Stromal cell of bone marrow (primary cell): ENCODE results near the gene SH3RF1.

ENCODE experiments used
- DNase-seq: peaks from one replicate; pipeline ENCODE4 v3.0.0-alpha.2; 2012; ENCODE audit warnings: low read depth

The SH3RF1 gene

GRCh38 chr4:169064296-169064695 is 206.5 kb downstream of the SH3RF1 start:
- no peak for DNase-seq

GRCh38 chr4:169063441-169063840 is 207.3 kb downstream of the SH3RF1 start:
- DNase-seq: no peak

GRCh38 chr4:169062897-169063244 is 207.9 kb downstream of the SH3RF1 start:
- DNase-seq: no peak

DNA sequence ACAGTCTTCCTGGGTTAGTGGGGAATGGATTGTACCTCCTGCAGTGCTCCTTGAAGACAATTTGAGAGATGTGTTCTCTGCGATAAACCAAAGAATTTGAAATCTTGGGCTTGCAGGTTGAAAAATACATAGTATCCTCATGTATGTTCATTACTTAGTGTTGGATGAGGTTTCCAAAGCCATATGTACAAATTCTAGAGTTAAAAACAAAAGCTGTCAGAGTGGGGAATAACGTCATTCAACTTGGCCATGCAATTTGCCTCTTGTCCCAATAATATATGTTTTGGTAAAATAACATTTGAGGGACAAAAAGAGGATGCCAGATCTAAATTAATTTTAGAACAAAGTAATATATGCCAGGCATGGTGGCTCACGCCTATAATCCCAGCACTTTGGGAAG is 209.4 kb downstream of the SH3RF1 start:
- no peak for DNase-seq

DNA sequence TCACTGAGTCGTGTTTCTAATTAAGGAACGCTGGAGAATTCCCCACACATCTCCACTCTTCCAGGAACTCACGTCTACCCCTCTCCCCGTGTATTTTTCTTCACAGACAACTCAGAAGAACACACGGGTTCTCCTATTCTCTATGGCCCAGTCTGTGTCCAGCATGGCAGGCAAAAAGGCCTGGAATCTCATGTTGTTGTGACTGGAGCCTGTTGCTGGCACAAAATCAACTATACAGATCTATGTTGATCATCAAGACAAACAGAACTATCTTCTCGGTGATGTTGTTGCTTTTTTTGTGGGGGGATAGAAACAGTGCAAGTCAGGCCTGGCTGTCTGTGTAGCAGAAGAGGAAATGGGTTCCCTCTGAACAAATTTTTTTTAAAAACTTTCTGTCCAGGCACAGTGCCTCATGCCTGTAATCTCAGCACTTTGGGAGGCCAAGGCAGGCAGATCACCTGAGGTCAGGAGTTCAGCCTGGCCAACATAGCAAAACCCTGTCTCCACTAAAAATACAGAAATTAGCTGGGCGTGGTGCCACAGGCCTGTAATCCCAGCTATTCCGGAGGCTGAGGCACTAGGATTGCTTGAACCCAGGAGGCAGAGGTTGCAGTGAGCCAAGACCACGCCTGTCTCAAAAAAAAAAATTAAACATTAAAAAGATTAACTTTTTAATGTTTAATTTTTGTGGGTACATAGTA is 210.2 kb downstream of the SH3RF1 start:
- no peak for DNase-seq

DNA sequence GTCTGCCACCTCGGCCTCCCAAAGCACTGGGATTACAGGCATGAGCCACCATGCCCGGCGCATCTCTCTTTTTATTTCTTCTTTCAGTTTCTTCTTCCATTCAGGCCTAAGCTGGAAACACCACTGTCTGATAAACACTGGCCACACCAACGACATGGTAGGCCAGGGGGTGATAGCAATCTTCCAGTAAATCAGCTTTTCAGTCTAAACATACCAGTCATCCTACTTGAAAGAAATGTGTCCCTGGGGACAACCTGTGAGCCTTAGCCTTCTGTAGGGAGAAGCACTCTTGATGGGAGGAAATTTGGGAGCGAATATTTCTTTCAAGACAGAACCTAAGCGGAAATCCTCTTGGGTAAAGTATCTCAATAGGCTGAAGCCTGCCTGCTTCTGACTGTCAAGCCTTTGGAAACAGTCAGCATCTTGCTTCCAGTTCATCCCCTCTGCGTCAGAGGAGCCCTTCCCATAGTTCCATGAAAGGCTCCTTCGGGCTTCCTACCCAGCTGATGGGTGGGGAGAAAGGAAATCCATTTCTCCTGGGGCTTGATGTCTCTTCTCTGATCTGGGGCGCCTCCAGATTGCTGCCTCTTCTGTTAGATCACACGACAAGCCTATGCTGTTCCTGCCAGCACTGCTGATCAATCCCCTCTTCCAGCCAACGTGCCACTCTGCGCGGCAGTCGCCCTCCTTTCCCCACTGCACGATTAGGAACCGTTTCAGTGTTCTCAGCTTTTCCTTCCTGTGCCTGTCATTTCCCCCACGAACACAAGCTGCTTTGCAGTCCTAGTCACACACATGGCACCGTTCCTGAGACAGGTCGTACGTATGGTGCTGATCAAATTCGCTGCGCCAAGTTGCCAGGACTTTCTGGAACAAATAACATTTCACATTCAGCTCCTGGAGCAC is 211.2 kb downstream of the SH3RF1 start:
- peak; percentile 48 for DNase-seq

GRCh38 chr4:169058312-169058711 is 212.4 kb downstream of the SH3RF1 start:
- no peak for DNase-seq

GRCh38 chr4:169054879-169055278 is 215.9 kb downstream of the SH3RF1 start:
- DNase-seq: no peak

DNA sequence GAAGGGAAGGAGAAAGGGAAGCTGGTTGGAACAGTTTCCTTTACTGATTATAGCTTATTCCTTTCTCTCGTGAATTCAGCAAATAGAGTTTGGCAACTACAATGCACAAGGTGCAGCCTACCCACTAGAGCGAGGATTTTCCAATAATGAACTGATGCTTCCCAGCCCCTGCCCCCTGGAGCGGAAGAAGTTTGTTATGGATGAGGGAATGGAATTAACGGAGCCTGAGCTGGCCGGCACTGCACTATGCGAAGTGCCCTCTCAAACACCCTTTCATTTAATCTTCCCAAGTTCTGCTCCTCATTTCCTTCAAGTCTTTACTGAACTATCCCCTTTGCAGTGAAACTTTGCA is 218.2 kb downstream of the SH3RF1 start:
- no peak for DNase-seq

DNA sequence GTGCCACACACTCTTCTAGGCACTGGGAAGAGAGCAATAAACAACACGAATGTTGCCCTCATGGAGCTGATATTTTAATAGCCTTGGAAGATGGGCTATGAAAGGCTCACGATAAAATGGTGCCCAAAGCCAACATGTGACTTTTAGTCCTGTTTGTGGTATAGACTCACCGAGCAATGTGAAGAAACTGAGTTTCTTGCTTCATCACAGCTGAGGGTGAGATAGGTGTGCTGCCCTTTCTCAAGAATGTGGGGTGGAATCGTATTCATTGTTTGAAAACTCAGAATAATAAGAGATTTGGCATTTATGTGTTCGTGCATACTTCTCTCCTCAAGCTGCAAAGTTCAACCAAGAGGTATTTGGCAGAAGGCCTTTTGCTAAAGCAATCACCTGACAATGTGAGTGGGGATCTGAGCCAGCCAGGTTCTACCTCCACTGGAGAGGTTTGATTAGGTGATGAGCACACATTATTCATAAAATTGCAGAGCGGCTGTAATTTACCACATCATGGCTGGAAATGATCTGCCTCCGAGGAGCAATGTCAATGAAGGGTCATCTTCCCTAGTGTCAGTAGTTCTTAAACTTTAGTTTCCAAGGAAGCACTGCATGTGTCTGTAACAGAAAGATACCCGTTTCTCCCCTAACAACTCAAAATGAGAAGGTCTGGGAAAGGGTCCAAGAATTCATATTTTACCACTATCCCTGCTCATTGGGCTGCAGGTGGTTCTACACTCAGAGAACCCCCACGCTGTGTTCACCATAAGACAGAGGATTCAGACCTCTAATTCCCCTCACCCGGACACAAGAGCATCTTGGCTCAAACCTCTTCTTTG is 218.8 kb downstream of the SH3RF1 start:
- no peak for DNase-seq

- peak; percentile 14 for DNase-seq
These were observed 219.6 kb downstream of the SH3RF1 start for GRCh38 chr4:169050881-169051760.

DNA sequence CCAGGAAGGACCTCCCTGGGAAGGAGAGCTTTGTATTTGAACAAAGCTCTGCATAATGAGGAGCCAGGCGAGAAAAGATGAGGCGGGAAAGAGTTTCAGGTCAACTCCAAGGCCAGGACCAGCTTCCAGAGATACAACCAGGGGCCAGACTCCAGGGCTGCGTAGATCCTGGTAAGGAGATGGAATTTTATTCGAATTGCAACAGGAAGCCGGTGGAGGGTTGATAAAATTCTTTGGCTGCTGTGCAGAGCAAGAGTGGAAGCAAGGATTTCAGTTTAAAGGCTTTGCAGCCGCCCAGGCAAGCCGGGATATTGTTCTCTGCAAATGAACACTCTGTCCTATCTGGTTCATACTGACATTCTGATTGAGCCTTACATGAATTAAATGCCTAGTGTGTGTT is 220.5 kb downstream of the SH3RF1 start:
- DNase-seq: no peak

GRCh38 chr4:169048868-169049414 is 221.8 kb downstream of the SH3RF1 start:
- no peak for DNase-seq

DNA sequence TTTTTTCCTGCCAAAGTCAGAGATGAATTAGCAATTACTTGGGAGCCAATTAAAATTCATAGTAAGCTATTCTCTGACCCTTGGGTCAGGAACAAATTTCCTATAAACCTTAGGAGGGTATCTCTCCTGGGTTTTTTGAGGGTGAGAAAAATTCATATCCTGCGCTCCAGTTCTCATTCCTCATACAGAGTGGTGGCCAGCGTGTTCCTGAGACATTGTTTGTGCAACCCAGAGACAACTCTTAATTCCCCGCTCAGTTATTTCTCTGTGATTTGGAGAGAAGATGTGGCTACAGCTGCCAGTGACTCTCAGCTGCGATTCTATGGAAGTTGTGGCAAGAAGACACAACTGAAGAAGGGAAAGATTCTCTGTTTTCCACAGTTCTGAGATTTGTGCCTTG is 222.8 kb downstream of the SH3RF1 start:
- no peak for DNase-seq

- DNase-seq: no peak
These were observed 224.7 kb downstream of the SH3RF1 start for GRCh38 chr4:169045862-169046584.

DNA sequence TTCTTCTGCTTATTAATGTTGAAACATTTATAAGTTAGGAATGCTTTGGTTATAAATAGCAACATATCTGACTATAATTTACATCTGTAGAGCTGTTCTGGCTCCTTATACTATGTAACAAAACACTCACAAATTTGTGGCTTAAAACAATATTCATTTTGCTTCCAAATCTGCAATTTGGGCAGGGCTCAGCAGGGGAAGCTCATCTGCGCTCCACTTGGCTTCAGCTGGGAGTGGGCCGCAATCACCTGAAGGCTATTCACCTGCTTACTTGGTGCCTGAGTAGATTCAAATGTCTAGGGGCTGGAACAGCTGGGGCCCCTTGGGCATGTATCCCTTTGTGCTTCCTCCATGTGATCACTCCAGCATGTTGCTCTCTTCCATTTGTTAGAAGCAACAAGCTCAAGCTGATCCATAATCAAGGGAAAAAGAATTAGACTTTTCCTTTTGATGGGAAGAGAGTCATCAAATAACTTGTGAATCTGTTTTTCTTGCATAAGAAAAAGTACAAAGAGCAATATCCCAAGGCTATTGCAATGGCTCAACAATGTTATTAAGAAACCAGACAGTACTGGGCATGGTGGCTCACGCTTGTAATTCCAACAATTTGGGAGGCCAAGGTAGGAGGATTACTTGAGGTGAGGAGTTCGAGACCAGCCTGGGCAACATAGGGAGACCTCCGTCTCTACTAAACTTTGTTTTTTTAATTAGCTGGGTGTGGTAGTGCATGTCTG is 225.9 kb downstream of the SH3RF1 start:
- no peak for DNase-seq
